Stimulated activated CD4-positive, alpha-beta T cell treated with anti-CD3 and anti-CD28 coated beads, Interleukin-1b, Interleukin-23, amount 100 ng/mL, for 24 hours (primary cell): Measurements from ENCODE around the gene ITSN1.
"Not testable (repeated sequence)": the region's sequence is repeated elsewhere in the genome, so short reads cannot be mapped to it uniquely, and the experiment has no call there.

ENCODE experiments used
- DNase-seq, 4 experiments: peaks; one replicate each; pipeline ENCODE4 v3.0.0-alpha.2; 2020; ENCODE audit warnings: low read depth in 4 of 4, low spot score in 1 of 4

The ITSN1 gene

DNA sequence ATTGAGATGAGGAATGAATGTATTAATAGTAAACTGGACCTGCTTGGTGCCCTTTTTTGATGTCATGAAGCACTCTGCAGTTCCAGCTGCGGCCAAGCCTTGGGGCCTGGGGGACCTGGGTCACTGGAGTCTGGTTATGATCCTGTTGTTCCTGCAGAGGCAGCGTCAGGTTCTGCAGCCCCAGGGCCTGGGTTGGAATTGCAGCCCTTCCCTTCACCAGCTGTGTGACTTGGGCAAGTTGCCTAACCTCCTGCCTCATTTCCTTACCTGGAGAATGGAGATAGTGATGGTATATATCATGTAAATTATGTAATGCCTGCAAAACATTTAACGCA lies 282.4 kb downstream of the ITSN1 start:
- DNase-seq = no peak

DNA sequence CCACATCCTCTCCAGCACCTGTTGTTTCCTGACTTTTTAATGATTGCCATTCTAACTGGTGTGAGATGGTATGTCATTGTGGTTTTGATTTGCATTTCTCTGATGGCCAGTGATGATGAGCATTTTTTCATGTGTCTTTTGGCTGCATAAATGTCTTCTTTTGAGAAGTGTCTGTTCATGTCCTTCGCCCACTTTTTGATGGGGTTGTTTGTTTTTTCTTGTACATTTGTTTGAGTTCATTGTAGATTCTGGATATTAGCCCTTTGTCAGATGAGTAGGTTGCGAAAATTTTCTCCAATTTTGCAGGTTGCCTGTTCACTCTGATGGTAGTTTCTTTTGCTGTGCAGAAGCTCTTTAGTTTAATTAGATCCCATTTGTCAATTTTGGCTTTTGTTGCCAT lies 283.9 kb downstream of the ITSN1 start:
- not testable (repeated sequence) for DNase-seq

DNA sequence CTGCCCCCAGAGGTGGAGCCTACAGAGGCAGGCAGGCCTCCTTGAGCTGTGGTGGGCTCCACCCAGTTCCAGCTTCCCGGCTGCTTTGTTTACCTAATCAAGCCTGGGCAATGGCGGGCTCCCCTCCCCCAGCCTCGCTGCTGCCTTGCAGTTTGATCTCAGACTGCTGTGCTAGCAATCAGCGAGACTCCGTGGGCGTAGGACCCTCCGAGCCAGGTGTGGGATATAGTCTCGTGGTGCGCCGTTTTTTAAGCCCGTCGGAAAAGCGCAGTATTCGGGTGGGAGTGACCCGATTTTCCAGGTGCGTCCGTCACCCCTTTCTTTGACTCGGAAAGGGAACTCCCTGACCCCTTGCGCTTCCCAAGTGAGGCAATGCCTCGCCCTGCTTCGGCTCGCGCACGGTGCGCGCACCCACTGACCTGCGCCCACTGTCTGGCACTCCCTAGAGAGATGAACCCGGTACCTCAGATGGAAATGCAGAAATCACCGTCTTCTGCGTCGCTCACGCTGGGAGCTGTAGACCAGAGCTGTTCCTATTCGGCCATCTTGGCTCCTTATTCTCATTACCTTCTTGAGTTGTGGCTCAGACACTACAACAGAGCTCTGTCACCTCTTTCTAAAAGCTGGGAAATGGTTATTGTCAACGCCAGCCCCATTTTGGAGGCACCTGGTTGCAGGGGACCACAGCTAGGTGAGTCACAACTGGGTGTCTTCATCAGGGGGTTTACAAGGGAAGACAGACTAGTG lies 288.9 kb downstream of the ITSN1 start:
- not testable (repeated sequence) for DNase-seq

DNA sequence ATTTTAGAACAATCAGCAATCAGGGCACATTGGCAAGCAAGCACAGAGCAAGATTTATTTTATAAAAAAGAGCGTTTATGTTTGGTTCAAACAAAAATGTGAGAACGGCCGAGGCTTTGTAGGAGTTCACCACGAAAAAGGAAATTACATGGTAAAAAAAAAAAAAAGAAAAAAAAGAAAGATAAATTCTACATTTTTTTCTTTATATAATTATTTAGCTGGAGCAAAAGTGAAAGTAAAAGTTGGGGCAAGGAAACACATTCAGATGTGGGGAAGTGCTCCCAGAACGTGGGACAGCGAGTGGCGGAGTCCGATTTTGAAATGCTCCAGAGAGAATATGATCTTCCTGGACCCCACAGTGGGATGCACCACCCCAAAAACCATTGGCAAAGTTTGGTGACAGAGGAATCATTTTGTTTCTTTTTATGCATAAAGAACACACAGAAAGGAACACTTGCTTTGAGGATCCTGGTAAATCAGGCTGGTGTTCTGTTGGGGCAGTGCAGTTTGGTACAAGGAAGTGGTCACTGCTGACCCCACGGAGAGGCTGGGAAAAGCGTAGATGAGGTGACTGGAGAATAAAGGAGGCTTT lies 289.6 kb downstream of the ITSN1 start:
- no peak for DNase-seq

DNA sequence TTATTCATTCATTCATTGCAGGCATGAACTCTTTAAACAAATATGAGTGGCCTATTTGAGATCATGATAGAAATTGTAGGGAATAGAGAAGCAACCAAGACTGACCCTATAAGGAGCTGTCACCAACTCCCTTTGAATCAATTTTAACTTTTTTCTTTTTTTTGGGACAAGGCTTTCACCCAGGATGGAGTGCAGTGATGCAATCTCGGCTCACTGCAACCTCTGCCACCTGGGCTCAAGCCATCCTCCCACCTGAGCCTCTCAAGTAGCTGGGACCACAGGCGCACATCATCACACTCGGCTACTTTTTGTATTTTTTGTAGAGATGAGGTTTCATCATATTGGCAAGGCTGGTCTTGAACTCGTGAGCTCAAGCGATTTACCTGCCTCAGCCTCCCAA lies 290.4 kb downstream of the ITSN1 start:
- DNase-seq = no peak

DNA sequence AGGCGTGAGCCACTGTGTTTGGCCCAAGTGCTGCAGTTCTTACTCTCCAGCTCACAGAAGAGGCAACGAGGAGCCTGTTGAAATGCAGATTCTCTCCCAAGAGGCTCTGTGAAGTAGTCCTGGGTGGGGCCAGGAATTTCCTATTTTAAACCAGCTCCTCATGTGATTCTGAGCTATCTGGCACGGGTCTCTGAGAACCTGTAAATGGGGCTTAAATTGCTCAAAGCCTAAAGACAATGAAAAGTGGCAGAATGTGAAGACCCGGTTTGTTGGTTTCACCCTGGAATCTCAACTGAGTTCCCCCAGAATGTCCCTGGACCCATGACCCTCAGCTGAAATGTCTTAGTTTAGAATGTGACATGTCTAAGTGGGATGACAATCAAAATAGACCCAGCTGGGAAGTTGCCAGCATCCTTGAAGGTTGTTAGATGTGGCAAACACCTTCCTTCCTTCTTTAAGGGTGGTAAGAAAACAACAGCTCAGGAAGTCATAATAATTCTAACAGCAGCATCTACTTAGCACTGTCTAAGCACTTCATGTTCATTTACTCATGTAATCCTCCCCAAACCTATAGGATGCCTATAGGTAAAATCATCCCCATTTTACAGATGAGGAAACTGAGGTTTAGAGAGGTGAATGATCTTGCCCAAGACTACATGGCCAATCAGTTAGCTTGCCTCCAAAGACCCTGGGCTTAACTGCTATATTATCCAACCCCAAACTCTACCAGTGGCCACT lies 294.2 kb downstream of the ITSN1 start:
- DNase-seq = no peak

DNA sequence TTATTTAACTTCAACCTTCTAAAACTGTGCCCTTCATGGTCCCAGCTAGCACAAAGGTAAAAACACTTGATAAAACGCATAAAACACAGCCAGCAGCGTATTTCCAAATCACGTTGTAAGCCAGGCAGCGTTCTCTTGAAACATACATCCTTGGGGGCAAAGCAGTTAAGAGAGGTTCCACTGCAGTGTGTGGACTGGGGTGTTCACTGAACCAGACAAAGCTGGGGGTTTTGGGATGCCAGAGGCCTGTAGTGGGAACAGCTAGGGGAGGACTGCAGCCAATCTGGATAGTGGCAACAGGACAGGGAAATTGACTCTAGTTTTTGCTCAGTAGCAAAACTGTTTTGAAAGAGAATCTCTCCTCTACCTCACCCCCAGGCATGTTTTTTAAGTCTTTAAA lies 294.8 kb downstream of the ITSN1 start:
- DNase-seq = no peak

DNA sequence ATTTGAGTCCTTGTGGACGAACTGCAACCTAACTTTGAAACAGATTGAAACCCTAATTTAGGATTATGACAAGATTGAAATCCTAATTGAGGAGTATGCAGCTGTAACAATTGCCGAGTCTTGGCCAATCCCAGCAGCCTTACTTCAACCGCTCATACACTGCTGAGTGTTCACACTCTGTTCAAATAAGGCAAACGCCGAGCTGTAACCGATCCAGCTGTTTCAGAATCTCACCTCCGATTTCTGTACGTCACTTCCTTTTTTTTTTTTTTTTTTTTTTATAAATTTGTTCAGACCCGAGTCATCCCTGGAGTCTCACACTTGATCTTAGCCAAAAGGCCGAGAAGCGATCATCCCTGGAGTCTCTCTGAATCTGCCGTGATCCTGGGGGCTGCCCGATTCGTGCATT lies 295.6 kb downstream of the ITSN1 start:
- no peak for DNase-seq

DNA sequence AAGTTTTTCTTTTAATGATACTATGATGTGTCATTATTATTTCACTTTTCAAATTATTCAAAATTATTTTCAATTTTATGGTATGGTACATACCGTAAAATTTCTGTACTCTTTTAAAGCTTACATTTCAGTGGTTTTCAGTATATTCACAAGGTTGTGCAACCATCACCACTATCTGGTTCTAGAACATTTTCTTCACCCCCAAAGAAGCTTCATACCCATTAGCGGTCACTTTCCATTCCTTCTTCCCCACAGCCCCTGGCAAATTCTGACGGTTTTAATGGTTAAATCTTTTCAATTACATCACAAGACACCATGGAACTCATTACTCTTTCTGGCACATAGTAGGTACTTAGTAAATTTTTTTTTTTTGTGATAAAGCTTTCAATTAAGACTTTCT lies 296.1 kb downstream of the ITSN1 start:
- no peak for DNase-seq

DNA sequence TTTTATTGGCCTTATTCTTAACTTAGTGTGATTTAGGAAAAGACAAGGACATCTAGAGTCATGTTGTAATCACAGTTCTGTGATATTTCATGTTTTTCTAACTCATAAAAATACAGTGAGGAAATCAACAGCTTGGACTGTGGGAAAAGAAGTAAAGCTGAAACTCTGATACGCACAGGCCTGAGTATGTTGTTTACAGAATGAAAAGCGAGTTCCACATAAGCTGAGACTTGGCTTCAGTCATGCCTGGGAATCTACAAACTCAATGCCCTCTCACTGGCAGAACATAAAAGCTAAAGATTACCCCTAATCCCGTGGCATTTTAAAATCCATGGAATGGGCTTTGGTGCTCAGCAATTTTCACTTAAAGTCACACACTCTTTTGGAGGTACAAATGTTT lies 296.9 kb downstream of the ITSN1 start:
- no peak for DNase-seq

DNA sequence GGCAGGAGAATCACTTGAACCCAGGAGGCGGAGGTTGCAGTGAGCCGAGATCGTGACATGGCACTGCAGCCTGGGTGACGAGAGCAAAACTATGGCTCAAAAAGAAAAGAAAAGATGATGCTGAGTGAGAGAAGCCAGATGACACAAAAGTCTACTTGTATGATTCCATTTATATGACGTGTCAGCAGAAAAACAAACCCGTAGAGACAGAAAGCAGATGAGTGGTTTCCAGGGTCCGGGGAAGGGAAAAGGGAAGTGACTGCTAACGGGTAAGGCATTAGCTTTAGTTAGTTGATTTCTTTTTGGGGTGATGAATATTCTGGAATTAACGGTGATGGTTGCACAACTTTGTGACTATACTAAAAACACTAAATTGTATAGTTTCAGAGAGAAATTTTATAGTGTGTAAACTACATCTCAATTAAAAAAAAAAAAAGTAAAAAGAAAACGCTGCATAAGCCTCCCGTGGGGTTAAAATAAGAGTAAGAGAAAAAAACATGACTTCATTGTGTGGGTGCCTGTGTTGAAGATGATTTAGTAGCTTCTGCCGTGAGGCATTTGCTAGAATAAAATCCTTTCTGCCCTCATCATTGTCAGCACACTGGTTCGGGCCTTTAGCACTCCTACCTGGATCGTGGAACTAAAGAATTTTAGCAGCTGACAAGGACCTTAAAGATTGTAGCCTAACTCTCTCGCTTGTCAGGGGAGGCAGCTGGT lies 298.0 kb downstream of the ITSN1 start:
- no peak for DNase-seq

DNA sequence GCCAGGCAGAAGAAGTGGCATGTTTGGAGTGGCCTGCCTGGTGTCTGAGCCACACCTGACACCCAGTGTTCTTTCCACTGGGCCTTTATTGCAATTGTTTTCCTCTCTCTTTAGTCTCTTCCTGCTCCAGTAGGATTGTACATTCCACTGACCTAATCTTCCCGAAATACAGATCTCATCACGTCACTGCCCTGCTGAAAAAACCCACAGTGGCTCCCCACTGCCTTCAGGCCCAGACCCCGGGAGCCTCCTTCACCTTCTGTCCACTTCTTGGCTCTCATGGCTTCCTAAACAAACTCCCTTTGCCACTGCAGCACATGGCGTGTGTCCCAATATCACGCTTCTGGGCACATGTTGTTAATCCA lies 298.6 kb downstream of the ITSN1 start:
- DNase-seq = no peak

DNA sequence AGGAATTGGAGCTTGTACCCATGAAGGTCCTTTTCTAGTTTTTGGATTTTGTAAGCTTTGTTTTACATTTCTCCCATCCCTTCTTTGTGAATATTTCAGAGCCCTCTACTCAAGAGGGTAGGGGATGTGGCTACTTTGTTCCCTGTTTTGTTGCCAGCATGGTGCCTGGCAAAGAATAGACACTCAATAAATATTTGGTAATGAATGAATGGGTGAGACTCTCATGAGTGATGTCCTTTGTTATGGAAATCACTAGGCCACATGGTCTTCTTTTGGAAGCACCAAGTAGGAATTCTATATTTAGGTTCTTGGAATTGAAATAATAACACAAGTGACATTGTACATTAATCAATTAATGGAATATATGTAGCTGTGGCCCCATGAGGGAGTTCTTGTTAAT lies 300.1 kb downstream of the ITSN1 start:
- DNase-seq = no peak

DNA sequence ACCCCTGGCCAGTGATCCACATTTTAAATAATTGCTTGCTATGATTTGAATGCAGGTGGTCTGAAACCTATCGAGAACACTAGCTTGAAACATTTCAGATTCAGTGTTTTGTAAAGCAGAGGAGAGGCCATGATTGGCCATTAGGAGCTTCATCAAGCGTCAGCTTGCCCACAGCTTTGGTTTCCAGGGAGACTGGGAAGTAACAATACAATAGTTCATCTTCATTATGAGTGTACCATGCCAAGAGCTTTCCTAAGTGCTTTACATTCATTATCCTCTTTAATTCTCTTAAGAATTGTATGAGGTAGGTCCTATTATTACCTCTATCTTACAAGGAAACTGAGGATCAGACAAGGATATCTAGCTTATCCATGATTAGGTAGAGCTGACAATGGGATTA lies 301.0 kb downstream of the ITSN1 start:
- no peak for DNase-seq

DNA sequence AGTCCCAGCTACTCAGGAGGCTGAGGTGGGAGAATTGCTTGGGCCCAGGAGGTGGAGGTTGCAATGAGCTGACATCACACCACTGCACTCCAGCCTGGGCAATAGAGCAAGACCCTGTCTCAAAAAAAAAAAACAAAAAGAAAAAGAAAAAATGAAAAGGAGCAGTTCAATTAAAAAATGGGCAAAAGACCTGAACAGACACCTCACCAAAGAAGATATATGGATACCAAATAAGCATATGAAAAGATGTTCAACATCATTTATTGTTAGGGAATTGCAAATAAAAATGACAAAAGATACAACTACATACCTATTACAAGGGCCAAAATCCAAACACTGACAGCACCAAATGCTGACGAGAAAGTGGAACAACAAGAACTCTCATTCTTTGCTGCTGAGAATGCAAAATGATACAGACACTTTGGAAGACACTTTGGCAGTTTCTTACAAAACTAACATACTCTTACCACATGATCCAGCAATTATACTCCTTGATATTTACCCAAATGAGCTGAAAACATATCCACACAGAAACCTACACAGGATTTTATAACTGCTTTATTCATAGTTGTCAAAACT lies 302.0 kb downstream of the ITSN1 start:
- DNase-seq = no peak

DNA sequence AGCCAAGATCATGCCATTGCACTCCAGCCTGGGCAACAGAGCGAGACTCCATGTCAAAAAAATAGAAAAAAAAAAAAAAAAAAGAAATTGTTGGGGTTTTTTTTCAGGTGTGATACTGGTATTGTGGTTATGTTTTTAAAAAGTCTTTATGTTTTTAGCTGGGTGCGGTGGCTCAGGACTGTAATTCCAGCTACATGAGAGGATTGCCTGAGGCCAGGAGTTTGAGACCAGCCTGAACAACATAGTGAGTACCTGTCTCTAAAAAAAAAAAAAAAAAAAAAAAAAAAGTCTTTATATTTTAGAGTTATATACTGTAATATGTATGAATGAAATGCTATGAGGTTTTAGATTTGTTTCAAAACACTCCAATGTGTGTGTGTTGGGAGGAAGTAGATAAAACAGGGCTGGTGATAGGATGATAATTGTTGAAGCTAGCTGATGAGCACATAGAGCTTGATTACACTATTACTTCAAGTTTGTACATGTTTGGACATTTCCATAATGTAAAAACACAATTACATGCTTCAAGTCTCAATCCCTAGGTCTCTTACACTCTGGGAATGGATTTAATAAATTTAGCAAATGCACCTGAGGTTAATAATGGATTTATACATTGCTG lies 303.5 kb downstream of the ITSN1 start:
- no peak for DNase-seq

DNA sequence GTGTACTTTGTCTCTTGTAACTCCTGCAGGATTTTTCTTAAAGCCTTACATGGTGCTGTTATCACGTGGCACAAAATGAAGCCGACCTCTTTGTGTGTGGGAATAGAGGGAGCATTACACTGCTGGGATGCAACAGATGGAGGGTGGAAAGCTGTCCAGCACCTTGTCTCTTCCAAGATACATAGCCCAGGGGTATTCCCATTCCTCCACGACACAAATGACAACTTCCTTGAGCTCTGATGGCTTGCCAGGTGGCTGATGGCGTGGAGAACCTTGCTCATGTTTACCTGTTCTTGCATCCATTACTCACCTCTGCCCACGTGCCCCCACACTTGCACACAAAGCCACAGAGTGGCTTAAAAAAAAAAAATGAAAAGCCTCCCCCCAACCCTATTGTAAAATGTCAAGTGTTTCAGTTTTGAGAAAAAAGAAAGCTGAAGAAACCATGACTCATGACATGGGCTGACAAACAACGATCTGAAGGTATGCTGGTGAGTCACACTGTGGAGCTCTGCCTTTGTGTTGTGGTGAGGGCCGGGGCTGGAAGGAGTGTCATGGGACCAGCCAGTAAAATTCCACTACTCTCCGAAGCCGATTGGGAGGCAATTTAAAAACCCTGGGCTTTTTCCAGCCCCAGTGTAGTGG lies 305.3 kb downstream of the ITSN1 start:
- DNase-seq = peak; percentile 52 to 84 (median 67)

DNA sequence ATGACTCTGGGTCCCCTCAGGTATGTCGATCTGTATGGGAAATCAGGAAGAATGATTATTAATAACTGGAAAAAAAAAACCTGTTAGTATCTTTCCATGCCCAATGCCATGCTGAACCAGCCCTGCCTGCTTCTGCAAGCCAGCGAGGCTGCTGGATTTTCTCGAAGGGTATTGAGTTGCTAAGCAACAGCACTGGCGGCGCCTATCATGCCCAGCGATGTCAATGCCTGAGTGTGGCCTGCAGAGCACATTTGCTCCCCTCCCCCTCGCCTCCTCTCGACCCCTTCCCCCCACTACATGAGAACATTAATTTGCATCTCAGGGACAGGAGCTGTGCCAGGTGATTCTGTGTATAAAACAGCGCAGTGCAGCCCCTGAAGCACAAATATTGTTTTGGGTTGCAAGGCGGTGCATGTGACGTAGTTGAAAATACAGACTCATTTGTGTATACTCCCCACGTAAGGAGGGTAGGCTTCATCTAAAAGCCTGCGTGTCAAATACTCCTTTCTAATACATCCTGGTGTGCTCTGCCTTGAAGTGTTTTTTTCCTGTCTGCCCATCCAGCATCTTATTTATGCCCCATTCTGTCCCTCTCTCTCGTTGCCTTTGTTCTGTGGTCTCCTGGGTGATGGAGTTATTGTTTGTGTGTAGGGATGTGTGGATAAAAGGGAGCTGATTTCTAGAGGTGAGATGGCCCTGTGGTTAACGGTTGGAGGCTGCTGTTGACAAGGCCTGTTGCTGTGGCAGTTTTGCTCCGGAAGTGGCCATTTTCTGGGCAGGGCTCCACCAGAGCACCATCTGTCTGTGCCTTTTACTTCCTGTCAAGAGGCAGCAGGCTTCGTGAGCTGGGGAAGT lies 306.0 kb downstream of the ITSN1 start:
- DNase-seq = peak in 3 of 4 experiments; percentile 53 to 64 (median 57)

DNA sequence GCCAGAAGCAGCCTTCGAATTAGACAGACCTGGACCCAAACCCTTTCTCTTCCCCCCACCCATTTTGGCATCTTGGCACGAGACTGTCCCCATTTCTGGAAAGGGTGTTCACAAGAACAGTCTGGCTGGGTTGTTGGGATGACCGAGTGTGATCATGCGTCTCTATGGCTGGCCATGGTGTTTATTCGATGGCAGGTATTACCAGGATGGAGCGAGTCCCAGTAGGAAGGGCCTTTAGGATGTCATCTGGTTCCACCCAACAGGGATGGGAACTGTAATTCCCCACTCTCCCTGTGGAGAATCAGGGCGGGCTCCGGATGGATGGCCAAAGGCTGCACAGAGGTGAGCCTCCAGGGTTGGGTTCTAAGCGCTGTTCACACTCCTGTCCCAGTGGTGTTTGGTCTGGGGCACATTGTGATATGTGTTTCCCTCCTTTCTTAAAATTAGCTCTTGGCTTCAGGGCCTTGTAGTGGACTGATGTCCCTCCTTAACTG lies 306.7 kb downstream of the ITSN1 start:
- no peak for DNase-seq
